Amygdala (tissue), 56 donors: Measurements from ENCODE around the gene DOK1.
A peak's percentile ranks its signal among the peaks of the same experiment; 100 is the strongest.
"Not testable (repeated sequence)": the region's sequence is repeated elsewhere in the genome, so short reads cannot be mapped to it uniquely, and the experiment has no call there.

Experiments
- DNase-seq, 56 donors: peaks; one replicate each; lab custom pipeline; 2025; lab: John Stamatoyannopoulos, UW

The DOK1 gene

DNA sequence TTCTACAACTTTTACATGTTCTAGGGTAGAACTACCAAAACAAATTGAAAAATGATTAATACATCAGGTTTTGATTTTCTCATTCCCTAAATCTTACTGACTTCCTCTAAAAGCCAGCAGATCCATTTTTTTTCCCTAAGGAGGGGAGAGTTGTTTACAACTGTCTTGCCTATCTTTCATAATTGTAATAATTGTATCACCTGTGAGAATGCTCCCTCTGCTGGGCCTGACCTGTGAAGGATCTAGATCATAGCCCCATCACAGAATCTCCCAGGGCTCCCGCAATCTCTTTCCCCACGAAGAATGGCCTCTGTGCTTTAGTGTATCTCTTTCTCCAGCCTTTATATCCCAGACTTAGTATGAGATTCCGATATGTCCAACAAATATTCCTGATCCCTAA, 9.9 kb upstream of the DOK1 start:
- no peak for DNase-seq

DNA sequence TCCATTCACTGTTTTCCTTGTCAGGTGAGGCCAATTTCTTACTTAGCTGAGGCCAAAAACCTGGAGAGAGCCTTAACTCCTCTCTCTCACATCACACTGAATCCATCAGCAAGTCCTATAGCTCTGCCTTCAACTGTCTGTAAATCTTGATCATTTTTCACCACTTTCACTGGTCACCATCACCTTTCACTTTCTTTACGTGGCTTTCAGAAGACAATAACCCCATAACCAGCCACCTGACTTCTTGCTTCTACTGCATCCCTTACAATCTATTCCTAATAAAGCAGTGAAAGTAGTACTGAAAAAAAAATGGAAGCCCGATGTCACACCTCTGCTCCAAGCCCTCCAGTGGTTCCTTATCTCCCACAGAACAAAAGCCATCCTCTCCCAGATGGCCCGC, 8.5 kb upstream of the DOK1 start:
- no peak for DNase-seq

DNA sequence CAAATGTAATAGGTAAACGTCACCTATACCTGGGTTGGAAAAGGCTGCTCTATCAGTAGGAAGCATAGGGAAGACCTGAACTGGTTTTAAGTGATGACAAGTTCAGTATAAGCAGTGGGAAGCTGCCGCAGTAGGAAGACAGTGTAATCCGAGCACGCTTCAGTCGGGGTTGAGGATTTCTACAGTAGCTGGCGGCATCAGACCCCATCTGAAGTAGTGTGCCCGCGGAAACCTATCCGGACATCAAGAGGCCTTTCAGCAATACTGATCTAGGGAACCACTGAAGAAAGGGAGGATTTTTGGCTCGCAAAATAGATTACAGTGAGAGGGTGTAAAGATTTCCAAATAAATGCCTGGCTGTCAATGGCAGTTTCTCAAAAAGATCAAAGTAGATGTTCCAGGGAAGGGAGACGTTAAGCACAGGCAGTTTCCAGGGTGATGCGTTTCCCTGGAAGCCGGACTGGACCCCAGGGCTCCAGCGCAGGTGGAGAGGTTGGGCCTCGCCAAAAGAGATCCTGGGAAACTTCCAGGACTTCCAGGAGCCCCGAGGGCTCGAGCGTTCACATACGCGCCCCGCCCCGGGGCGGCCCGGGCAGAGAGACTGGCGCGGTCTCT, 6.1 kb upstream of the DOK1 start:
- DNase-seq, result no peak

DNA sequence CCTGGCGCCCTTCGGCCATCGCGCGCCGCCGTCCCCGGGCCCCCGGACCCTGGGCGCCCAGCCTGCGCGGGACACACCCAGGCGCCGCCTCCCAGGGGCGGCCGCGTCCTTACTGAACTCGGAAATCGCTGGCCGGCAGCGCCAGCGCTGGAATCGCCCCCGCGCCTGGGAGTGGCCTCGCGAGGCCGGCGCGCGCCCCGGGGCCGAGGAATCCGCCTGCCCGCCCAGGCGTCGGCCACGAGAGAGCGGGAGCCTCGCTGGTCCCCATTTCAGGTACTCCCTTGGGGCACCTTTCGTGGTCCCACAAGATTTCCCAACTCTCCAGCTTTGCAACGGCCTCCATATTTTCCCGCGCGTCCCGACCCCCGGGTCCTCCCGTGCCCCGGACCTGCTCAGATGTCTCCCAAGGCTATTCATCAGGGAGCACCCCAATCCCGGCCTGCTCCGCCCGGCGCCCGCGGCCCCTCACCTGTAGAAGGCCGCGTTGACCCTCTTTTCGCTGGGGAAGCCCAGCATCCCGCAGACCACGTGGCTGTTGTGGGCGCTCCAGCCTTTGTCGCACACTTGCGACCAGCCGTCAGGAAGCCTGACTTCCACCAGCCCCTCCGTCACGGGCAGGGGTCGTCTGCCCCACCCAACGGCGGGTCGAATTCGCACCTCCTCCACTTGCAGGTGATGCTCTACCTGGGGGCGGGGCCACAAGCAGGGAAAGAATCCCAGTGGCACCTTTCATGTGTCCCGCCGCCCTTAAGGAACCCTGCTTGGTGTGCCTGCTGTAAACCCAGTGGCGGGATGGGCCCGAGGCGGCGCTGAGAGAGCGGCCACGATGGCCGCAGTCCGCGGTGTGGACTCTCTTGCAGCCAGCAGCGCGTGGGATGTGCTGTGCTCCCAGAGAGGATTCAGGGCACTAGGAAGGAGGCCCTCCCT, 5.4 kb upstream of the DOK1 start:
- DNase-seq, result peak in 8 of 56 donors; percentile 6 to 44 (median 20)

- no peak for DNase-seq
These were observed 4.3 kb upstream of the DOK1 start for GRCh38 chr2:74550231-74550630.

DNA sequence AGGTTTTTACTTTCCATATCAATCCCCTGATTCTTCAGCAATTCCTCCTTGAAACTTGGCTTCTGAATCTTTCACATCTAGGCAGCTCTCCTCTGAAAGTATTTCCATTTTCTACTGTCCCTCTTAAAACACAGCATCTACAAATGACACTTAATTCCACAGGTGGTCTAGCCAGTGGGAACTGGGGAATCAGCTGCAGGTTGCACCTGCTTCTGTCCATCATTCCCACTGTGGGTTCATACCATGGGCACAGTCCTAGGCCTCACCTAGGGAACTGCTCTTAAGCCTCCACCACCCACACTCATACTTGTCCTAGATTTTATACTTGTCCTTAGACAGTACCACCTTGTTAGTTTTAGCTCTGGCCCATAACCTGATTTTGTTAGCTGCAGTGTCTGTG, 3.0 kb upstream of the DOK1 start:
- DNase-seq, result no peak

DNA sequence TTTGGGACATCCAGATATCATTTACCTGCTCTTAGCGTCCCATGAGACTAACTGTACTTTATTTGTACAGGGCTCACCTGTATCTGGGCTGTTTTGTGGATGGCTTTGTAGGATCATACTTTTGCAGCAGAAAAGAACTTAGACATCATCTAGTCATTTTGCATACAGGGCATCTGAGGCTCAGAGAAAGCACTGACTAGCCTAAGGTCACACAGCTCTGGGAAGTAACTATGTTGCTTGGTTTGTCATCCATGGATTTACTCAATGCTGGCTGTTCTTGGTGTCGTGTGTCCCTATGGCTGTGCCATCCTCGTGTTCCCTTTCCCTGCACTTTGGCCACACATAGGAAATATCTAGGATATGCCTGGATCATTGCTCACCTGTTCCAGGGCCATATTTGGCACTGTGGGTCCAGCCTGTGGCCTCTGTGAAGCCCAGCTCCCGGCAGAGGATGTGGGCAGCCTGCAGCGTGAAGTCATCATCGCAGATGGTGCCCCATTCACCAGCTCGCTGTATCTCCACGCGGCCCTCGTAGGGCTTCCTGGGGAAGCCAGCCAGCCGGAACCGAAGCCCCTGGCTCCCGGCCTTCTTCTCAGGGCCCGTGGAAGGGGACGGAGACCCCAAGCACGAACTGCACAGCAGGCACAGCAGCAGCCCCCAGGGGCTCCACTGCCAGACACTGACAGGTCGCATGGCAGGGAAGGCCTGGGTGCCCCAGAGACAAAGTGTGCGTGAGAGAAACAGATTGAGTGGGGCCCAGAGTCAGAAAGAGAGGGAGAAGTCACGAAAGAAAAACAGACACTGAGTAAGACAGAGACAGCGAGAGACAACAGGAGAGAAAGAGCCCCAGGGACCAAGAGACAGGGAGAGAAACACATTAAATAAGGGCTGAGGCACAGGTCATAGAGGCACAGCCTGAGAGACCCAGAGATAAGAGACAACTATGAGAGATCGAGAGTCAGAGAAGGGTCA, 2.3 kb upstream of the DOK1 start:
- no peak for DNase-seq

- DNase-seq, result peak in 11 of 56 donors; percentile 14 to 54 (median 25)
These were observed 1.4 kb upstream of the DOK1 start for GRCh38 chr2:74552914-74553811.

GRCh38 chr2:74554820-74555531, 456 bp downstream of the DOK1 start:
- peak in 2 of 56 donors; percentile 33 to 50 for DNase-seq

DNA sequence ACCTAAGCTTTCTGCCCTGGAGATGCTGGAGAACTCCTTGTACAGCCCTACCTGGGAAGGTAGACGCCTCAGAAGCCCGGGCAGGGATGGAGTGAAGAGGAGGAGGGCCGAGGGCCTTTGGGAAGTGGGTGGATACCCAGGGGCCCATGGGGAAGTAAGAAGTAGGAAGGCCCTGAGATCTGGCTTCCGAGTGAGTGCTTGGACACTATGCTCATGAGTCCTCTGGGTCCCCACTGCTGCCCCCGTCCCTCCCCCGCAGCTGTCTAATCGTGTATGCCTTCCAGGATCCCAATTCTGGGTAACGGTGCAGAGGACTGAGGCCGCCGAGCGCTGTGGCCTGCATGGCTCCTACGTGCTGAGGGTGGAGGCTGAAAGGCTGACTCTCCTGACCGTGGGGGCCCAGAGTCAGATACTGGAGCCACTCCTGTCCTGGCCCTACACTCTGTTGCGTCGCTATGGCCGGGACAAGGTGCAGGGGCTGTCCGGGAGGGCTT, 1.1 kb downstream of the DOK1 start:
- peak in 5 of 56 donors; percentile 6 to 32 (median 13) for DNase-seq

GRCh38 chr2:74556159-74556558, 1.6 kb downstream of the DOK1 start:
- DNase-seq, result no peak

GRCh38 chr2:74556831-74557370, 2.4 kb downstream of the DOK1 start:
- no peak for DNase-seq

GRCh38 chr2:74558284-74559230, 4.0 kb downstream of the DOK1 start:
- no peak for DNase-seq

- DNase-seq, result no peak
These were observed 5.4 kb downstream of the DOK1 start for GRCh38 chr2:74559912-74560311.

DNA sequence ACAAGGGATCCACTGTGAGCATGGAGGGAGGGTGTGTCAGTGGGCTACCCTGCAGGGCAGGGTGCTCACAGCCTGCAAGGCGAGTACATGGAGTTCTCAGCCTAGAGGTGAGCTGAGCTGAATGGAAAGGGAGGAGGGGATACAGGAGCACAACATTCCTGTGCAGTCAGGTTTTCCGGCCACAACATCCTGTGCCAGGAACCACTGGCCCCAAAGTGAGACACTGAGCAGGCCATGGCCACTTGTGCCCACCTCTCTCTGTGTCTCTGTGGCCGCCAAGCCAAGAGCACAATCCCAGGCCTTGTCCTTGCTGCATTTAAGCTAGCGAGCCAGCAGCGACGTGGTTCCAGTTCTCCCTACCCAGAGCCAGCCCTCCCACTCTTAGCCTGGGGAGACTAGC, 6.1 kb downstream of the DOK1 start:
- DNase-seq, result no peak

DNA sequence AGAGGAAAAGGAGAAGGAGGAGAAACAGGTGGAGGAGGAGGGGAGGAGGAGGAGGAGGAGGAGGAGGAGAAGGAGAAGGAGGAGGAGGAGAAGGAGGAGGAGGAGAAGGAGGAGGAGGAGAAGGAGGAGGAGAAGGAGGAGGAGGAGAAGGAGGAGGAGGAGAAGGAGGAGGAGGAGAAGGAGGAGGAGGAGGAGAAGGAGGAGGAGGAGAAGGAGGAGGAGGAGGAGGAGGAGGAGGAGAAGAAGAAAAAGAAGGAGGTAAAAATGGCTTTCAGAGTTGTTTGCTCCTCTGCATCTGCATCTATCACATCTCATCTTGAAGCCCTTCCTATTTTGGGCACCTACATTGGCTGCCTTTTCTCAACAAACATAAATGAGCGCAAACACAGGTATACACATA, 6.5 kb downstream of the DOK1 start:
- not testable (repeated sequence) for DNase-seq

DNA sequence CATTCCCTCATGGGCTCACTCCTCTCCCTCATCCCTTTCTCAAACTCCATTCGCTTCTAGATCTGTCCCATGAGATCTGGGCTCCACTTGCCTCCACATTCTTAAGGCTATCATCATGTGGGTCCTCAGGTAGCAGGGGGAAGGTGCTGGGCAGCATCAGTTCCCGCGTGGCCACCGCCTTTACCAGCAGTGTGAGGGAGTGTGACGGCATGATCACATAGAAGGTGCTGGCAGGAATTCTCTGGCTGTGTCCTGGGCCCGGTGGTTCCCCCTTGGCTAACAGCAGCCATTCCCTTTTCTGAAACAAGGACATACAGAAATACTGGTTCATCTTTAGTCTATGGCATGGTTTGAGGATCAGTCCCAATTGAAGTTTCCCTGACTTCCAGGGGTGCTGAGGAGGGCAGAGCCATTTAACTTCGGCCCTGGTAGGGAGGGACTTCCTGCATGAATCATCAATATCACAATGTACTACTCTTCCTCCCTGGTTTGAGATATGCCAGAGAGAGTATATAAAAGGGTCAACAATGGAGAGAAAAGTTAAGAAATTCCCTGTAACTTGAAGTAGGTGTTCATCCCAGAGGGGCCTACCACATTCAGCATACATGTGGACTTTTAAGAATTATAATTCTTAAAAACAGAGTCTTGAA, 7.7 kb downstream of the DOK1 start:
- DNase-seq, result no peak
